SK-N-SH (cell line): ENCODE data around the gene BRD4. TPM values are rescaled to one million over a fixed set of nuclear protein-coding genes. Genes with fewer than 3 reads are reported as not detected.

Experiments
- CTCF ChIA-PET: fragments of 300-600, 350-600 bp; formaldehyde crosslinking; extraction: SDS; loops from one replicate; lab custom pipeline; 2021; lab: Yijun Ruan, JAX
- POLR2A ChIA-PET: fragments of 350-600 bp; sonication (Branson Sonifier 250); formaldehyde crosslinking; extraction: SDS; loops from one replicate; lab custom pipeline; 2020; ENCODE audit warnings: antibody characterized with exemption, inconsistent platforms; lab: Yijun Ruan, JAX
- DNase-seq: peaks from one replicate; pipeline ENCODE4 v3.0.0; 2012
- H2AFZ ChIP-seq: fragments of 200-600 bp; sonication (generic); 2 replicates; pipeline ENCODE4 v1.8.1; 2016; ENCODE audit warnings: antibody characterized with exemption, mild to moderate bottlenecking, low read depth
- H3F3A ChIP-seq: fragments of 200-600 bp; sonication (generic); replicated peaks from 2 replicates; pipeline ENCODE3; 2016; ENCODE audit warnings: antibody characterized with exemption, mild to moderate bottlenecking; ENCODE audit not compliant: insufficient read depth
- H3K27ac ChIP-seq, 2 experiments: fragments of 200-500 bp in 1 of 2; fragments of 200-600 bp in 1 of 2; sonication (Bioruptor generic) in 1 of 2; sonication (generic), shearing (Covaris generic) in 1 of 2; 2 replicates each; pipeline versions ENCODE4 v1.5.1 to v1.6.1; 2014 to 2016; ENCODE audit warnings: low read depth in 2 of 2, inconsistent platforms in 1 of 2, low read length in 1 of 2, mild to moderate bottlenecking in 1 of 2, mixed read lengths in 1 of 2
- H3K27me3 ChIP-seq: fragments of 200-600 bp; sonication (generic), shearing (Covaris generic); 2 replicates; pipeline ENCODE4 v1.6.1; 2016; ENCODE audit warnings: mixed run types; ENCODE audit not compliant: insufficient read depth
- H3K36me3 ChIP-seq, 2 experiments: fragments of 200-500 bp in 1 of 2; fragments of 200-600 bp in 1 of 2; sonication (Bioruptor generic) in 1 of 2; sonication (generic) in 1 of 2; replicated peaks in 1 of 2; 2 replicates each; pipeline versions ENCODE3 to v1.5.1; 2014 to 2016; ENCODE audit warnings: low read length in 1 of 2, mild to moderate bottlenecking in 1 of 2; ENCODE audit not compliant: insufficient read depth in 2 of 2, control insufficient read depth in 1 of 2
- H3K4me1 ChIP-seq, 2 experiments: fragments of 200-500 bp in 1 of 2; fragments of 200-600 bp in 1 of 2; sonication (Bioruptor generic) in 1 of 2; sonication (generic), shearing (Covaris generic) in 1 of 2; 2 replicates each; pipeline versions ENCODE4 v1.5.1 to v1.6.1; 2014 to 2016; ENCODE audit warnings: low read depth in 1 of 2, low read length in 1 of 2, mixed run types in 1 of 2; ENCODE audit not compliant: insufficient read depth in 2 of 2, control insufficient read depth in 1 of 2
- H3K4me2 ChIP-seq: fragments of 200-600 bp; sonication (generic), shearing (Covaris generic); 2 replicates; pipeline ENCODE4 v1.6.1; 2017; ENCODE audit warnings: mixed run types
- H3K4me3 ChIP-seq, 2 experiments: fragments of 200-500 bp in 1 of 2; fragments of 200-600 bp in 1 of 2; sonication (Bioruptor generic) in 1 of 2; sonication (generic), shearing (Covaris generic) in 1 of 2; 2 replicates each; pipeline versions ENCODE4 v1.5.1 to v1.8.1; 2014 to 2016; ENCODE audit warnings: low read depth in 2 of 2, inconsistent platforms in 1 of 2, low read length in 1 of 2, mild to moderate bottlenecking in 1 of 2, mixed read lengths in 1 of 2, moderate library complexity in 1 of 2
- H3K79me2 ChIP-seq: fragments of 200-600 bp; sonication (generic); 2 replicates; pipeline ENCODE4 v1.8.1; 2017; ENCODE audit warnings: mild to moderate bottlenecking; ENCODE audit not compliant: insufficient read depth
- H3K9ac ChIP-seq: fragments of 200-600 bp; sonication (generic); 2 replicates; pipeline ENCODE4 v1.6.1; 2017; ENCODE audit warnings: mixed run types
- H3K9me2 ChIP-seq: fragments of 200-600 bp; sonication (generic); 2 replicates; pipeline ENCODE4 v1.6.1; 2017; ENCODE audit warnings: mixed run types
- H3K9me3 ChIP-seq: fragments of 200-600 bp; sonication (generic); 2 replicates; pipeline ENCODE4 v1.6.1; 2017; ENCODE audit warnings: mixed run types, mild to moderate bottlenecking, moderate library complexity
- H4K20me1 ChIP-seq: fragments of 200-600 bp; sonication (generic); 2 replicates; pipeline ENCODE4 v1.6.1; 2017; ENCODE audit warnings: mild to moderate bottlenecking, mixed run types; ENCODE audit not compliant: insufficient read depth
- CHD2 ChIP-seq: fragments of 150-350 bp; IDR thresholded peaks from 2 replicates; pipeline ENCODE4 v1.6.1; 2018; ENCODE audit warnings: low read length; ENCODE audit not compliant: partially characterized antibody
- EP300 ChIP-seq, 2 experiments: IDR thresholded peaks; 2 replicates each; pipeline versions ENCODE4 v1.4.0 to v1.6.1; 2012; ENCODE audit warnings: borderline replicate concordance in 1 of 2, low read depth in 1 of 2, low read length in 1 of 2
- FOSL2 ChIP-seq: IDR thresholded peaks from 2 replicates; pipeline ENCODE4 v1.4.0; 2012; ENCODE audit warnings: low read depth, mild to moderate bottlenecking, moderate library complexity, borderline replicate concordance
- FOXJ3 ChIP-seq: sonication (generic); formaldehyde crosslinking; IDR thresholded peaks from 2 replicates; pipeline ENCODE4 v1.5.1; 2020; ENCODE audit warnings: mild to moderate bottlenecking, missing genetic modification reagents
- GABPA ChIP-seq: IDR thresholded peaks from 2 replicates; pipeline ENCODE4 v1.4.0; 2012; ENCODE audit warnings: low read depth, mild to moderate bottlenecking
- GATA2 ChIP-seq: sonication (generic); formaldehyde crosslinking; IDR thresholded peaks from 2 replicates; pipeline ENCODE4 v1.5.0; 2020; ENCODE audit warnings: mild to moderate bottlenecking, missing genetic modification reagents
- JUND ChIP-seq: IDR thresholded peaks from 2 replicates; pipeline ENCODE4 v1.4.0; 2012
- POLR2AphosphoS5 ChIP-seq: IDR thresholded peaks from 2 replicates; pipeline ENCODE4 v1.6.1; 2012; ENCODE audit warnings: low read depth, low read length
- RCOR1 ChIP-seq: fragments of 150-350 bp; IDR thresholded peaks from 2 replicates; pipeline ENCODE4 v1.6.1; 2017; ENCODE audit warnings: antibody characterized with exemption, low read length
- RFX5 ChIP-seq: IDR thresholded peaks from 2 replicates; pipeline ENCODE4 v1.6.1; 2012; ENCODE audit warnings: mild to moderate bottlenecking, improper control_type of control experiment, low read length
- SIN3A ChIP-seq: IDR thresholded peaks from 2 replicates; pipeline ENCODE4 v1.6.1; 2012; ENCODE audit warnings: low read depth, mild to moderate bottlenecking, low read length, moderate library complexity, borderline replicate concordance
- TCF12 ChIP-seq: IDR thresholded peaks from 2 replicates; pipeline ENCODE4 v1.4.0; 2012
- TEAD4 ChIP-seq: IDR thresholded peaks from 2 replicates; pipeline ENCODE4 v1.4.0; 2012; ENCODE audit warnings: mild to moderate bottlenecking, borderline replicate concordance; ENCODE audit not compliant: insufficient read depth
- WGBS: methylation state at CpG from one replicate; pipeline ENCODE4 v1.1.6; 2017; ENCODE audit warnings: low lambda C conversion rate; 5-methylcytosine and 5-hydroxymethylcytosine counted together
- polyA plus RNA-seq, 3 experiments: library from polyadenylated mRNA; depleted of rRNA; stranded (reverse); fragments of >200 nt; gene quantifications; 2 replicates each; pipeline ENCODE4 v1.2.3, GENCODE V29; 2012
- TF ChIP-seq, protein P1 (sequence below): IDR thresholded peaks from 2 replicates; pipeline ENCODE4 v1.4.0; 2012; ENCODE audit warnings: low read depth, borderline replicate concordance
- TF ChIP-seq, protein P2 (sequence below): fragments of 200-600 bp; sonication (generic); IDR thresholded peaks from 2 replicates; pipeline ENCODE4 v1.6.1; 2017; ENCODE audit warnings: antibody characterized with exemption, mild to moderate bottlenecking, moderate library complexity

BRD4 gene
- polyA plus RNA-seq, 1 of the 3 experiments (the other 2 are of a cell fraction), result 10.0 TPM

DNA sequence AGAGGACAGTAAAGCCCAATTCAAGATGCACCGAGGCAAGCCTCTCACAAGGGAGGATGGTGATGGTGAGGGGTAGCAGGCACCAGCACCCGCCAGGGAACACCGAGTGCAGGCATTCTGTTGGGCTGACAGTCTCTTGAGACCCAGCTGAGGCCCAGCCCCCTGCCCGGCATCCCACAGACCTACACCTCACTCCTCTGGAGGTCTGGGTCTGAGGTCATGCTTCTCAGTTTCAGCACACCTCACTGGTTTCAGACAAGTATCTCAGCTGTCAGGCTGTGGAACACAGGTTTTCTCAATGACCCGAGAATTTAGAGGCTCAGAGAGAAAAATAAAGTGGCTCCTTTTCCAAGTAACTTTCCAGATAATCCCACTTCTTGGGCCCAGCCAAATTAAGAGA lies 72.4 kb downstream of the BRD4 start:
- 67% methylated on average over 2 of the region's 5 CpGs for WGBS
- no peaks in the 10 kb centered on the region for H3K27me3 ChIP-seq
- peaks cover 81 to 91% of the 10 kb centered on the region in 2 experiments for H3K36me3 ChIP-seq
- ChIA-PET CTCF (interaction anchor here (0.8 to 1.6 kb wide), 4 partner anchors 9 to 160 kb away, joined by 3 to 6 read pairs (median 3); no protein-coding TSS in a partner anchor), POLR2A (interaction anchor here (0.6 kb wide), 1 partner anchor 74 kb away, joined by 4 read pairs; no protein-coding TSS in a partner anchor)
- H2AFZ ChIP-seq, result no peak overlapping the region
- no peaks in the 10 kb centered on the region for H3K9me3 ChIP-seq
- H3K4me1 ChIP-seq, result peaks cover 0 to 13% of the 10 kb centered on the region in 2 experiments; a peak in 1 of 4 replicates
- no peak overlapping the region for H3K27ac ChIP-seq
- H3K79me2 ChIP-seq, result peaks cover 91% of the 10 kb centered on the region
- no peak overlapping the region for H3K9ac ChIP-seq
- H3F3A ChIP-seq, result peaks cover 5% of the 10 kb centered on the region
- H3K4me3 ChIP-seq, result no peak overlapping the region
- H3K9me2 ChIP-seq, result no peaks in the 10 kb centered on the region
- peaks cover 78% of the 10 kb centered on the region for H4K20me1 ChIP-seq
- no peak overlapping the region for H3K4me2 ChIP-seq
- TF ChIP-seq SIN3A (no peak), RFX5 (no peak), FOXJ3 (CRISPR knock-in tag) (no peak), JUND (no peak), TCF12 (no peak)
- DNase-seq, result no peak

DNA sequence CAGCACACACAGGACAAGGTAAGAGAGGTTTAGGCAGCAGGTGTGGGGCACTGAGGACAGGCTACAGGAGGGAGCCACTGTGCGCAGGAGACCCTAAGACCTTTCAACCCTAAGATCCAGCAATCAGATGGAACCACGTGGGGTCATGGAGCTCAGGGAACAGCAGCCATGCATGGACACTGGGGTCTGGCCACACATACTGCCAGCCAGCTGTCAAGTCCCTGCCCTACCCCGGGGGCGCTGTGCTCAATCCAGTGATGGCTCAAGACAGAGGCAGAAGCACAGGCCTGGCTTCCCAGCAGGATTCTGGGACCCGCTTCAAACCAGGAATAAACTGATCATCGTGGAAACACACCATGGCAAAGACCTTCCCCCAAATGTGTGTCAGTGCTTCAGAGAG lies 74.6 kb downstream of the BRD4 start:
- Histone ChIP-seq H4K20me1 (peaks cover 69% of the 10 kb centered on the region), H3K9me2 (no peaks in the 10 kb centered on the region), H3K27ac (no peak overlapping the region; a peak in 1 of 4 replicates), H3K79me2 (peaks cover 91% of the 10 kb centered on the region), H3K4me1 (peaks cover 0 to 4% of the 10 kb centered on the region in 2 experiments; a peak in 2 of 4 replicates), H2AFZ (no peak overlapping the region), H3F3A (peaks cover 5% of the 10 kb centered on the region), H3K4me2 (no peak overlapping the region), H3K36me3 (peaks cover 70 to 90% of the 10 kb centered on the region in 2 experiments), H3K27me3 (no peaks in the 10 kb centered on the region), H3K9me3 (no peaks in the 10 kb centered on the region), H3K9ac (no peak overlapping the region), H3K4me3 (no peak overlapping the region)
- ChIA-PET POLR2A (no interaction called here), CTCF (no interaction called here)
- no peak for DNase-seq
- WGBS, result 72% methylated on average over 2 of the region's 6 CpGs
- TF ChIP-seq FOSL2, result no peak
- TF ChIP-seq TEAD4, result no peak
- TF ChIP-seq JUND, result no peak
- no peak for TF ChIP-seq EP300 (IDR thresholded peaks at IDR 0.05; ENCODE audit: borderline replicate concordance in 1 of 2, low read depth in 1 of 2, low read length in 1 of 2)
- TF ChIP-seq, protein P1, sequence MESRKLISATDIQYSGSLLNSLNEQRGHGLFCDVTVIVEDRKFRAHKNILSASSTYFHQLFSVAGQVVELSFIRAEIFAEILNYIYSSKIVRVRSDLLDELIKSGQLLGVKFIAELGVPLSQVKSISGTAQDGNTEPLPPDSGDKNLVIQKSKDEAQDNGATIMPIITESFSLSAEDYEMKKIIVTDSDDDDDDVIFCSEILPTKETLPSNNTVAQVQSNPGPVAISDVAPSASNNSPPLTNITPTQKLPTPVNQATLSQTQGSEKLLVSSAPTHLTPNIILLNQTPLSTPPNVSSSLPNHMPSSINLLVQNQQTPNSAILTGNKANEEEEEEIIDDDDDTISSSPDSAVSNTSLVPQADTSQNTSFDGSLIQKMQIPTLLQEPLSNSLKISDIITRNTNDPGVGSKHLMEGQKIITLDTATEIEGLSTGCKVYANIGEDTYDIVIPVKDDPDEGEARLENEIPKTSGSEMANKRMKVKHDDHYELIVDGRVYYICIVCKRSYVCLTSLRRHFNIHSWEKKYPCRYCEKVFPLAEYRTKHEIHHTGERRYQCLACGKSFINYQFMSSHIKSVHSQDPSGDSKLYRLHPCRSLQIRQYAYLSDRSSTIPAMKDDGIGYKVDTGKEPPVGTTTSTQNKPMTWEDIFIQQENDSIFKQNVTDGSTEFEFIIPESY, result no peak
- TF ChIP-seq, protein P2, sequence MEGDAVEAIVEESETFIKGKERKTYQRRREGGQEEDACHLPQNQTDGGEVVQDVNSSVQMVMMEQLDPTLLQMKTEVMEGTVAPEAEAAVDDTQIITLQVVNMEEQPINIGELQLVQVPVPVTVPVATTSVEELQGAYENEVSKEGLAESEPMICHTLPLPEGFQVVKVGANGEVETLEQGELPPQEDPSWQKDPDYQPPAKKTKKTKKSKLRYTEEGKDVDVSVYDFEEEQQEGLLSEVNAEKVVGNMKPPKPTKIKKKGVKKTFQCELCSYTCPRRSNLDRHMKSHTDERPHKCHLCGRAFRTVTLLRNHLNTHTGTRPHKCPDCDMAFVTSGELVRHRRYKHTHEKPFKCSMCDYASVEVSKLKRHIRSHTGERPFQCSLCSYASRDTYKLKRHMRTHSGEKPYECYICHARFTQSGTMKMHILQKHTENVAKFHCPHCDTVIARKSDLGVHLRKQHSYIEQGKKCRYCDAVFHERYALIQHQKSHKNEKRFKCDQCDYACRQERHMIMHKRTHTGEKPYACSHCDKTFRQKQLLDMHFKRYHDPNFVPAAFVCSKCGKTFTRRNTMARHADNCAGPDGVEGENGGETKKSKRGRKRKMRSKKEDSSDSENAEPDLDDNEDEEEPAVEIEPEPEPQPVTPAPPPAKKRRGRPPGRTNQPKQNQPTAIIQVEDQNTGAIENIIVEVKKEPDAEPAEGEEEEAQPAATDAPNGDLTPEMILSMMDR, result no peak
- no peak for TF ChIP-seq POLR2AphosphoS5
- TF ChIP-seq CHD2, result no peak
- no peak for TF ChIP-seq GATA2 (CRISPR knock-in tag)
- no peak for TF ChIP-seq RCOR1
- no peak for TF ChIP-seq GABPA
- TF ChIP-seq, all 33 proteins: peak for 0
